Measurements from ENCODE around the gene IL17RD.

The IL17RD gene

GRCh38 chr3:57064572-57064971, 100.6 kb downstream of the IL17RD start:
- DNase-seq = no peak

- DNase-seq = no peak
Observed at GRCh38 chr3:57064001-57064400, 101.2 kb downstream of the IL17RD start.

- no peak for DNase-seq
Observed at GRCh38 chr3:57063032-57063431, 102.1 kb downstream of the IL17RD start.

GRCh38 chr3:57062101-57062631, 103.0 kb downstream of the IL17RD start:
- DNase-seq = no peak

GRCh38 chr3:57061556-57061955, 103.6 kb downstream of the IL17RD start:
- DNase-seq = no peak

- DNase-seq = no peak
Observed at GRCh38 chr3:57060089-57060821, 104.9 kb downstream of the IL17RD start, which contains the start of gene SPATA12. Gene SPATA12, plus strand, starts transcription at chr3:57060664. Its CDS starts 13,031 bp downstream, at chr3:57073695.

GRCh38 chr3:57059411-57059810, 105.7 kb downstream of the IL17RD start:
- no peak for DNase-seq

GRCh38 chr3:57057351-57057750, 107.8 kb downstream of the IL17RD start:
- DNase-seq = no peak

GRCh38 chr3:57053122-57053521, 112.0 kb downstream of the IL17RD start:
- DNase-seq = no peak

GRCh38 chr3:57052662-57053061, 112.5 kb downstream of the IL17RD start:
- DNase-seq = no peak

- DNase-seq = no peak
Observed at GRCh38 chr3:57048728-57049127, 116.4 kb downstream of the IL17RD start.

GRCh38 chr3:57048052-57048671, 117.0 kb downstream of the IL17RD start:
- DNase-seq = no peak

- no peak for DNase-seq
Observed at GRCh38 chr3:57046101-57046765, 118.9 kb downstream of the IL17RD start.

- DNase-seq = no peak
Observed at GRCh38 chr3:57043518-57043917, 121.6 kb downstream of the IL17RD start.

- DNase-seq = no peak
Observed at GRCh38 chr3:57041674-57042073, 123.5 kb downstream of the IL17RD start.
